HepG2 (cell line): Measurements from ENCODE around the gene RBBP8NL. TPM values are rescaled to one million over a fixed set of nuclear protein-coding genes. Genes with fewer than 3 reads are reported as not detected.

Experiments used
- ATF1 ChIP-seq: IDR thresholded peaks from 2 replicates; pipeline ENCODE4 v1.6.1; 2016; ENCODE audit warnings: mild to moderate bottlenecking, control low read depth
- CHD4 ChIP-seq: fragments of 200-600 bp; sonication (generic); IDR thresholded peaks from 2 replicates; pipeline ENCODE4 v1.7.0; 2017; ENCODE audit warnings: mild to moderate bottlenecking, low read length, borderline replicate concordance
- ELF4 ChIP-seq: sonication (generic); formaldehyde crosslinking; IDR thresholded peaks from 2 replicates; pipeline ENCODE4 v1.5.0; 2020; ENCODE audit warnings: missing genetic modification reagents, mild to moderate bottlenecking, moderate library complexity, borderline replicate concordance
- ERF ChIP-seq: IDR thresholded peaks from 2 replicates; pipeline ENCODE4 v1.6.1; 2018; ENCODE audit warnings: missing biosample characterization, missing genetic modification reagents
- FOXO1 ChIP-seq: sonication (generic); formaldehyde crosslinking; IDR thresholded peaks from 2 replicates; pipeline ENCODE4 v1.4.0; 2020; ENCODE audit warnings: missing genetic modification reagents
- FOXP4 ChIP-seq: sonication (generic); formaldehyde crosslinking; IDR thresholded peaks from 2 replicates; pipeline ENCODE4 v1.4.0; 2020; ENCODE audit warnings: missing genetic modification reagents
- GPBP1L1 ChIP-seq: sonication (generic); formaldehyde crosslinking; IDR thresholded peaks from 2 replicates; pipeline ENCODE4 v1.5.0; 2020; ENCODE audit warnings: mild to moderate bottlenecking, missing genetic modification reagents
- HIVEP1 ChIP-seq: sonication (generic); formaldehyde crosslinking; IDR thresholded peaks from 2 replicates; pipeline ENCODE4 v1.4.0; 2020; ENCODE audit warnings: mild to moderate bottlenecking, missing genetic modification reagents
- HNRNPH1 ChIP-seq: fragments of 200-400 bp; formaldehyde crosslinking; optimal IDR thresholded peaks from 2 replicates; pipeline ENCODE3; 2017; ENCODE audit warnings: mild to moderate bottlenecking, low read depth, low read length
- HOXA3 ChIP-seq: sonication (generic); formaldehyde crosslinking; IDR thresholded peaks from 2 replicates; pipeline ENCODE4 v1.5.0; 2020; ENCODE audit warnings: missing genetic modification reagents
- NONO ChIP-seq, 2 experiments: fragments of 450-650 bp in 1 of 2; sonication (generic) in 1 of 2; formaldehyde crosslinking in 1 of 2; IDR thresholded peaks in 1 of 2; conservative IDR thresholded peaks in 1 of 2; 2 replicates each; pipeline versions ENCODE4 v1.6.1 to v1.8.0; 2017 to 2022; ENCODE audit warnings: mild to moderate bottlenecking in 1 of 2, missing genetic modification reagents in 1 of 2, moderate library complexity in 1 of 2
- PAF1 ChIP-seq: IDR thresholded peaks from 2 replicates; pipeline ENCODE4 v1.6.1; 2016; ENCODE audit warnings: missing genetic modification reagents, missing compliant biosample characterization
- PCBP2 ChIP-seq: fragments of 200-400 bp; formaldehyde crosslinking; optimal IDR thresholded peaks from 2 replicates; pipeline ENCODE3; 2018; ENCODE audit warnings: low read length, low read depth; ENCODE audit not compliant: poor library complexity, severe bottlenecking
- RBM39 ChIP-seq: fragments of 200-400 bp; formaldehyde crosslinking; IDR thresholded peaks from one replicate; pipeline ENCODE4 v1.6.1; 2018; ENCODE audit warnings: antibody characterized with exemption, mild to moderate bottlenecking, low read depth, low read length; ENCODE audit not compliant: poor library complexity, severe bottlenecking
- ZBTB37 ChIP-seq: sonication (generic); formaldehyde crosslinking; IDR thresholded peaks from 2 replicates; pipeline ENCODE4 v1.4.0; 2020; ENCODE audit warnings: mild to moderate bottlenecking, missing genetic modification reagents
- ZMYM2 ChIP-seq: sonication (generic); formaldehyde crosslinking; IDR thresholded peaks from 2 replicates; pipeline ENCODE4 v1.8.0; 2022; ENCODE audit warnings: mild to moderate bottlenecking, missing genetic modification reagents
- ZNF281 ChIP-seq: sonication (generic); formaldehyde crosslinking; IDR thresholded peaks from 2 replicates; pipeline ENCODE4 v1.4.0; 2020; ENCODE audit warnings: missing genetic modification reagents, borderline replicate concordance
- ZNF350 ChIP-seq: sonication (generic); formaldehyde crosslinking; IDR thresholded peaks from 2 replicates; pipeline ENCODE4 v1.4.0; 2020; ENCODE audit warnings: mild to moderate bottlenecking, low read depth, missing genetic modification reagents, borderline replicate concordance
- ZNF431 ChIP-seq: sonication (generic); formaldehyde crosslinking; IDR thresholded peaks from 2 replicates; pipeline ENCODE4 v1.9.0; 2022; ENCODE audit warnings: missing genetic modification reagents, low read depth, mild to moderate bottlenecking, borderline replicate concordance
- ZNF567 ChIP-seq: sonication (generic); formaldehyde crosslinking; IDR thresholded peaks from 2 replicates; pipeline ENCODE4 v1.8.1; 2023; ENCODE audit warnings: mild to moderate bottlenecking, missing genetic modification reagents, borderline replicate concordance
- polyA plus RNA-seq, 8 experiments: library from polyadenylated mRNA; depleted of rRNA in 3 of 8; stranded (reverse) in 7 of 8; unstranded in 1 of 8; fragments of >200 nt; fragmentation: Illumina TruSeq in 4 of 8; extraction: Trizol in 4 of 8; gene quantifications; 2 replicates each; pipeline versions ENCODE4 v1.2.1 to v1.2.3, GENCODE V29; 2011 to 2016; ENCODE audit warnings: low read depth in 4 of 8, missing spikeins in 1 of 8, mixed read lengths in 1 of 8; ENCODE audit not compliant: insufficient read depth in 1 of 8
- total RNA-seq, 5 experiments: library from RNA; depleted of rRNA; stranded (reverse); fragments of >200 nt; fragmentation: Illumina TruSeq; extraction: Trizol; gene quantifications; 2 replicates each; pipeline ENCODE4 v1.2.3, GENCODE V29; 2016; ENCODE audit warnings: low read depth in 1 of 5

Gene RBBP8NL
- total and polyA plus RNA-seq, 2 of the 13 experiments (the other 11 are each of a cell fraction or from before 2014, with no cell fraction given), result 0.69 to 0.86 TPM

- TF ChIP-seq ZNF350 (CRISPR knock-in tag), result peak; percentile 90
- TF ChIP-seq ERF (CRISPR knock-in tag), result peak; percentile 90; the same call in 1 of the 2 replicates
- TF ChIP-seq FOXO1, result peak; percentile 28
- no peak for TF ChIP-seq RBM39
- TF ChIP-seq ZMYM2 (CRISPR knock-in tag), result no peak
- no peak for TF ChIP-seq ATF1
- no peak for TF ChIP-seq ZNF431
- peak; percentile 89; the same call in 1 of the 2 replicates for TF ChIP-seq HIVEP1 (CRISPR knock-in tag)
- TF ChIP-seq ZNF281 (CRISPR knock-in tag), result peak; percentile 35; the same call in 1 of the 2 replicates
- no peak; the same call in 1 of the 2 replicates for TF ChIP-seq CHD4
- TF ChIP-seq NONO (IDR thresholded peaks at IDR 0.05), result no peak
- peak; percentile 66 for TF ChIP-seq NONO (CRISPR knock-in tag; conservative IDR thresholded peaks at IDR 0.05)
- peak; percentile 75 for TF ChIP-seq HOXA3 (CRISPR knock-in tag)
- TF ChIP-seq ZBTB37 (CRISPR knock-in tag), result peak; percentile 91; the same call in 1 of the 2 replicates
- no peak for TF ChIP-seq PCBP2
- TF ChIP-seq ELF4 (CRISPR knock-in tag), result no peak
- TF ChIP-seq HNRNPH1, result peak; percentile 38
- TF ChIP-seq FOXP4, result peak; percentile 67; the same call in 1 of the 2 replicates
- 0 out of 2 replicates have a peak, but pooled peaks have one; percentile 15 for TF ChIP-seq ZNF567 (CRISPR knock-in tag)
- TF ChIP-seq PAF1 (CRISPR knock-in tag), result peak; percentile 25; the same call in 1 of the 2 replicates
- TF ChIP-seq GPBP1L1, result no peak
Measured at GRCh38 chr20:62376112-62377063, 51.0 kb downstream of the RBBP8NL start (continued).
